Peyer's patch (tissue), 4 donors: Measurements from ENCODE around the gene CYP21A2. TPM values are rescaled to one million over a fixed set of nuclear protein-coding genes. Genes with fewer than 3 reads are reported as not detected.
"Not testable (repeated sequence)": the region's sequence is repeated elsewhere in the genome, so short reads cannot be mapped to it uniquely, and the experiment has no call there.

Experiments
- DNase-seq, 3 donors: peaks; one replicate each; pipeline ENCODE4 v3.0.0-alpha.2; 2017 to 2019
- H3K27ac ChIP-seq, 4 donors: fragments of 200-600 bp; sonication (generic); one replicate each; pipeline ENCODE4 v1.5.1; 2016 to 2019
- H3K27me3 ChIP-seq, 2 donors: fragments of 200-600 bp; sonication (generic); one replicate each; pipeline ENCODE4 v1.5.1; 2019
- H3K36me3 ChIP-seq, 3 donors: fragments of 200-600 bp; sonication (generic); one replicate each; pipeline ENCODE4 v1.5.1; 2016 to 2019
- H3K4me1 ChIP-seq, 4 donors: fragments of 200-600 bp; sonication (generic); one replicate each; pipeline ENCODE4 v1.5.1; 2016 to 2019
- H3K4me3 ChIP-seq, 4 donors: fragments of 200-600 bp; sonication (generic); 1 replicate in 3 of 4; 2 replicates in 1 of 4; pipeline ENCODE4 v1.5.1; 2016 to 2019; ENCODE audit warnings: mild to moderate bottlenecking in 1 of 4
- H3K9me3 ChIP-seq, 4 donors: fragments of 200-600 bp; sonication (generic); one replicate each; pipeline ENCODE4 v1.5.1; 2016 to 2019; ENCODE audit warnings: mild to moderate bottlenecking in 1 of 4
- POLR2A ChIP-seq, 2 donors: fragments of 450-650 bp; IDR thresholded peaks; one replicate each; pipeline ENCODE4 v1.5.1; 2017; ENCODE audit warnings: antibody characterized with exemption in 2 of 2, mild to moderate bottlenecking in 2 of 2, moderate library complexity in 2 of 2
- total RNA-seq, 4 donors: library from RNA; depleted of rRNA; stranded (reverse); fragments of >200 nt; gene quantifications; one replicate each; pipeline ENCODE4 v1.1.0, GENCODE V29; 2016
- TF ChIP-seq, protein P1 (sequence below), 6 experiments: fragments of 450-650 bp in 4 of 6; fragments of 200-600 bp in 2 of 6; sonication (generic) in 1 of 6; IDR thresholded peaks; one replicate each; pipeline ENCODE4 v1.5.1; 2017 to 2019; ENCODE audit warnings: antibody characterized with exemption in 6 of 6, mild to moderate bottlenecking in 3 of 6, moderate library complexity in 1 of 6

The CYP21A2 gene
- total RNA-seq, 4 donors from 2014 or later: 1.2 TPM; not detected in 3

DNA sequence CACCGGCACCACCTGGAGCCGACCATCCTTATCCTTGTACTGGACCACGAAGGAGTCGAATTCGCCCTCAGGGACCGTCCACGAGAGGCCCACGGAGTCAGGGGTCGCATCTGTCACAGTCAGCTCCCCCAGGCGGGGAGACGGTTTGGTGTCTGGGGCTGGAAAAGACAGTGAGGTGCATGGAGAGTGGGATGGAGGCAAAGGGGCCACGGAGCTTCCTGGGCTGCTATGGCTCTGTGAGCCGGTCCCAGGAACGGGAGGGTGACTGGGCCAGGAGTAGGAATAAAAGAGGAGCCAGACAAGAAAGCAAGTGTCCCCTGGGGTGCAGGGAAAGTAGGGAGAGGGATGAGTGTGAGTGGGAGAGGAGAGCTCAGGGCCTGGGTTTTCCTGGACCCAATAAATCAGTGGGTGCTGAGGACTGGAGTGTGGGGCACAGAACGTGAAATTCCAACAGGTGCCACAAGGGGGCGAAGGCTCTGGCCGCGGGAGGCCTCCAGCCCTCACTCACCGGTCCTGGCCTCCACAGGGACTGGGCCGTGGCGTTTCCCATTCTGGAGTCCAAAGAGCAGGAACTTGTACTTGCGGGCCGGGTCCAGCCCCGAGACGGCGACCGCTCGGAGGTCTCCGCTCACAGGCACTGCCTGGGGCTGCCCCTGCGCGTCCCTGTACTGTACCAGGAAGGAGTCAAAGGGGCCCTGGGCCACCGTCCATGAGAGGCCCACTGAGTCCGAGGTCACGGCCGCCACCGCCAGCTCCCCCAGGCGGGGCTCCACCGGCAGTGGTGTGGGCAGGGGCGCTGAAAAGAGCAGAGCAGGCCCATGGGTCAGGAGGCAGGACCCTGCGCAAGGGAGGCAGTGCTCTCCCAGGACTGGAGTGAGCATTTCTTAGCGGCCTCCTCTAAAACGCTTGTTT is 9.9 kb downstream of the CYP21A2 start:
- no peaks in the 10 kb centered on the region for H3K9me3 ChIP-seq
- no peaks in the 10 kb centered on the region for H3K27me3 ChIP-seq
- H3K4me1 ChIP-seq: peaks cover 0 to 6% (median 4%) of the 10 kb centered on the region in 4 donors
- no peak for TF ChIP-seq POLR2A (IDR thresholded peaks at IDR 0.05)
- TF ChIP-seq, protein P1, sequence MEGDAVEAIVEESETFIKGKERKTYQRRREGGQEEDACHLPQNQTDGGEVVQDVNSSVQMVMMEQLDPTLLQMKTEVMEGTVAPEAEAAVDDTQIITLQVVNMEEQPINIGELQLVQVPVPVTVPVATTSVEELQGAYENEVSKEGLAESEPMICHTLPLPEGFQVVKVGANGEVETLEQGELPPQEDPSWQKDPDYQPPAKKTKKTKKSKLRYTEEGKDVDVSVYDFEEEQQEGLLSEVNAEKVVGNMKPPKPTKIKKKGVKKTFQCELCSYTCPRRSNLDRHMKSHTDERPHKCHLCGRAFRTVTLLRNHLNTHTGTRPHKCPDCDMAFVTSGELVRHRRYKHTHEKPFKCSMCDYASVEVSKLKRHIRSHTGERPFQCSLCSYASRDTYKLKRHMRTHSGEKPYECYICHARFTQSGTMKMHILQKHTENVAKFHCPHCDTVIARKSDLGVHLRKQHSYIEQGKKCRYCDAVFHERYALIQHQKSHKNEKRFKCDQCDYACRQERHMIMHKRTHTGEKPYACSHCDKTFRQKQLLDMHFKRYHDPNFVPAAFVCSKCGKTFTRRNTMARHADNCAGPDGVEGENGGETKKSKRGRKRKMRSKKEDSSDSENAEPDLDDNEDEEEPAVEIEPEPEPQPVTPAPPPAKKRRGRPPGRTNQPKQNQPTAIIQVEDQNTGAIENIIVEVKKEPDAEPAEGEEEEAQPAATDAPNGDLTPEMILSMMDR (IDR thresholded peaks at IDR 0.05): peak; percentile 79 to 88 (median 82)
- H3K36me3 ChIP-seq: no peaks in the 10 kb centered on the region
- peak overlapping the region; percentile 46 to 74 (median 66) for H3K27ac ChIP-seq
- DNase-seq: peak; percentile 56 to 89 (median 85)
- peak overlapping the region in 1 of 4 donors; percentile 20 for H3K4me3 ChIP-seq

DNA sequence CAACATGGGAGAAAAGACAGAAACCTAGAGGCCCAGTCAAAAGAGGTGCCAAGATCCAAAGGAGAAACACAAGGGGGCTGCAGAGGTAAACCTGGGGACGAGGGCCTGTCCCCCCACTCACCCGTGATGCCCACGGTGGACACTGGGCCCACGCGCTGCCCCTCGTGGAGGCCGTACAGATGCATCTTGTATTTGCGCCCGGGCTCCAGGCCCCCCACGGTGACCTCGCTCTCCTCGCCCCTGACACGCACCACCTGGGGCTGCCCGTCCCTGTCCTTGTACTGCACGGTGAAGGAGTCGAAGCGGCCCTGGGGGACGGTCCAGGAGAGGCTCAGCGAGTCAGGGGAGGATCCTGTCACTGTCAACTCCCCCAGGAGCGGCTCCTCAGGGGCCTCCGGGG is 10.9 kb downstream of the CYP21A2 start:
- not testable (repeated sequence) for H3K27me3 ChIP-seq, DNase-seq, H3K4me1 ChIP-seq, H3K9me3 ChIP-seq, H3K4me3 ChIP-seq, H3K36me3 ChIP-seq, H3K27ac ChIP-seq

DNA sequence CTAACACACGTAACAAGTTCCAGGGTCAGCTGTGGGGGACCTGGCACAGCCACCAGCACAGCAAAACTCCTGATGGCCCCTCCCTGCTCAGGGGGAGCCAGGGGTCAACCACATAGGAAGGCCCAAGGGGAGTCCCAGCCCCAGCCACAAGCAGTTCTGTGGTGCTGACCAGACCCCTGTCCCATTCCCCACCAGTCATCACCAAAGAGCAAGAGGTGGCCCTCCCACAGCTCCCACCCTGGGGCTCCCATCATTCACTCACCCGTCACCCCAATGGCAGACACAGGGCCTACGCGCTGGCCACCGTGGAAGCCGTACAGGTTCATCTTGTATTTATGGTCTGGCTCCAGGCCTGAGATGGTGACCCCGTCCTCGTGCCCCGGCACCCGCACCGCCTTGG is 11.5 kb downstream of the CYP21A2 start:
- not testable (repeated sequence) for H3K27ac ChIP-seq, H3K9me3 ChIP-seq, H3K27me3 ChIP-seq, H3K36me3 ChIP-seq, DNase-seq, H3K4me3 ChIP-seq, H3K4me1 ChIP-seq

DNA sequence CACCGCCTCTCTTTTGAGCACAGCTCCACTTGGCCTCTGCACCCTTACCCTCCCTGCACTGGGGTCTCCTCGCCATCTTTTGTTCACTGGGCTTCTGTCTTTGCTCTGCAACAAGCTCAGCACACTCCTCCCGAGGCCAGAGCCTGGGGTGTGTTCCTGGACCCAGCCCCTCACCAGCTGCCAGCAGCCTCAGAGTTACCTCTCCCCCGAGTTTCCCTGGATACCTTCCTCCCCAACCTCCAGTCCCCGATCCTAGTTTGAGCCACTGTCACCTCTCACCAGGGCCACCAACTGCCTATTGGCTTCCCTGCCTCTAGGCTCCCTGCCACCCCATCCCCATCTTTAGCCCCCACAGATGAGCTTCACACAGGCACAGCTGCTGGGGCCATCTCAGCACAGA is 12.3 kb downstream of the CYP21A2 start:
- H3K4me1 ChIP-seq: peaks cover 0 to 6% (median 4%) of the 10 kb centered on the region in 4 donors
- H3K9me3 ChIP-seq: no peaks in the 10 kb centered on the region
- H3K27me3 ChIP-seq: no peaks in the 10 kb centered on the region
- TF ChIP-seq, protein P1 (IDR thresholded peaks at IDR 0.05): no peak
- TF ChIP-seq POLR2A (IDR thresholded peaks at IDR 0.05): no peak
- DNase-seq: no peak
- H3K27ac ChIP-seq: no peak overlapping the region
- H3K4me3 ChIP-seq: no peak overlapping the region
- H3K36me3 ChIP-seq: peaks cover 0 to under 1% (median 0%) of the 10 kb centered on the region in 3 donors

DNA sequence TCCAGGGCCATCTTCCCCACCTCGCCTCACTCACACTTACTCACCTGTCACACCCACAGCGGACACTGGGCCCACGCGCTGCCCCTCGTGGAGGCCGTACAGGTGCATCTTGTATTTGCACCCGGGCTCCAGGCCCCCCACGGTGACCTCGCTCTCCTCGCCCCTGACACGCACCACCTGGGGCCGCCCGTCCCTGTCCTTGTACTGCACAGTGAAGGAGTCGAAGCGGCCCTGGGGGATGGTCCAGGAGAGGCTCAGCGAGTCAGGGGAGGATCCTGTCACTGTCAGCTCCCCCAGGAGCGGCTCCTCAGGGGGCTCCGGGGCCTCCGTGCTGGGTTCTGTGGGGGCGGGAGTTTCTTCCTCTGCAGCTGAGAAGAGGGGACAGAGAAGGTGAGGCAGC is 14.4 kb downstream of the CYP21A2 start:
- H3K36me3 ChIP-seq, H3K4me3 ChIP-seq: not testable (repeated sequence)

DNA sequence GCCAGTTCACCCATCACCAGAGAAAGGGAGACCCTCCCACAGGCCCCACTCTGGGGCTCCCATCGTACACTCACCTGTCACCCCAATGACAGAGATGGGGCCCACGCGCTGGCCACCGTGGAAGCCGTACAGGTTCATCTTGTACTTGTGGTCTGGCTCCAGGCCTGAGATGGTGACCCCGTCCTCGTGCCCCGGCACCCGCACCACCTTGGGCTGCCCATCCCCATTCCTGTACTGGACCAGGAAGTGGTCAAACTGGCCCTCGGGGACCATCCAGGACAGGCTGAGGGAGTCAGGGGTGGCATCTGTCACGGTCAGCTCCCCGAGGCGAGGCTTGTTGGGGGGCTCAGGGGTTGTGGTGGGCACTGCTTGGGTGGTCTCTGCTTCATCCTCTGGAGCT is 15.1 kb downstream of the CYP21A2 start:
- not testable (repeated sequence) for H3K9me3 ChIP-seq, H3K4me1 ChIP-seq, H3K27me3 ChIP-seq, H3K36me3 ChIP-seq, DNase-seq, H3K27ac ChIP-seq, H3K4me3 ChIP-seq

More for the DNA sequence above, 14.4 kb downstream of the CYP21A2 start:
- not testable (repeated sequence) for H3K4me1 ChIP-seq, H3K27ac ChIP-seq, H3K9me3 ChIP-seq, DNase-seq, H3K27me3 ChIP-seq

DNA sequence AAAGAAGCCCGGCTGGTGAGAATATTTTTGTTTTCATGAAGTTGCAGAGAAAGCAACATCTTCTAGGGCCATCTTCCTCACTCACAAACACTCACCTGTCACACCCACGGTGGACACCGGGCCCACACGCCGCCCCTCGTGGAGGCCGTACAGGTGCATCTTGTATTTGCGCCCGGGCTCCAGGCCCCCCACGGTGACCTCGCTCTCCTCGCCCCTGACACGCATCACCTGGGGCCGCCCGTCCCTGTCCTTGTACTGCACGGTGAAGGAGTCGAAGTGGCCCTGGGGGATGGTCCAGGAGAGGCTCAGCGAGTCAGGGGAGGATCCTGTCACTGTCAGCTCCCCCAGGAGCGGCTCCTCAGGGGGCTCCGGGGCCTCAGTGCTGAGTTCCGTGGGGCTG is 17.5 kb downstream of the CYP21A2 start:
- H3K27me3 ChIP-seq, DNase-seq, H3K36me3 ChIP-seq, H3K4me1 ChIP-seq, H3K4me3 ChIP-seq, H3K27ac ChIP-seq, H3K9me3 ChIP-seq: not testable (repeated sequence)

DNA sequence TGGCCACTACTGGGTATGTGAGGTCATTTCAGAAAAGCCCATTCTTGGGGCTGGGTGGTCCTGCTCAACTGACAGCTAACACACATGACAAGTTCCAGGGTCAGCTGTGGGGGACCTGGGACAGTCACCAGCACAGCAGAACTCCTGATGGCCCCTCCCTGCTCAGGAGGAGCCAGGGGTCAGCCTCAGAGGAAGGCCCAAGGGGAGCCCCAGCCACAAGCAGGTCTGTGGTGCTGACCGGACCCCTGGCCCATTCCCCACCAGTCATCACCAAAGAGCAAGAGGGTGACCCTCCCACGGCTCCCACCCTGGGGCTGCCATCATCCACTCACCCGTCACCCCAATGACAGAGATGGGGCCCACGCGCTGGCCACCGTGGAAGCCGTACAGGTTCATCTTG is 18.0 kb downstream of the CYP21A2 start:
- H3K4me3 ChIP-seq: no peak overlapping the region
- DNase-seq: no peak
- no peak for TF ChIP-seq POLR2A (IDR thresholded peaks at IDR 0.05)
- TF ChIP-seq, protein P1 (IDR thresholded peaks at IDR 0.05): no peak
- H3K4me1 ChIP-seq: no peaks in the 10 kb centered on the region
- H3K27ac ChIP-seq: no peak overlapping the region
- H3K27me3 ChIP-seq: no peaks in the 10 kb centered on the region
- no peaks in the 10 kb centered on the region for H3K9me3 ChIP-seq
- peaks cover 0 to 3% (median 0%) of the 10 kb centered on the region in 3 donors for H3K36me3 ChIP-seq
